Uterus (tissue), 2 donors: ENCODE results near the gene MAP3K5.

Experiments used
- CTCF ChIP-seq, 4 experiments: fragments of 200-600 bp in 2 of 4; fragments of 450-650 bp in 2 of 4; sonication (generic) in 2 of 4; IDR thresholded peaks; one replicate each; pipeline ENCODE4 v1.5.1; 2016 to 2019; ENCODE audit warnings: antibody characterized with exemption in 4 of 4, mild to moderate bottlenecking in 2 of 4, moderate library complexity in 1 of 4
- POLR2A ChIP-seq, 2 donors: fragments of 450-650 bp; IDR thresholded peaks; one replicate each; pipeline ENCODE4 v1.6.1; 2016; ENCODE audit warnings: antibody characterized with exemption in 2 of 2, mild to moderate bottlenecking in 1 of 2, moderate library complexity in 1 of 2

- TF ChIP-seq CTCF (IDR thresholded peaks at IDR 0.05) (no peak), POLR2A (IDR thresholded peaks at IDR 0.05) (no peak)
Observed at GRCh38 chr6:136593748-136594490, 198.4 kb downstream of the MAP3K5 start.
